Measurements from ENCODE around the gene APOLD1. TPM values are rescaled to one million over a fixed set of nuclear protein-coding genes. Genes with fewer than 3 reads are reported as not detected.

The APOLD1 gene
- total and polyA plus RNA-seq, 2 of the 8 experiments (the other 6 are each of a cell fraction or from before 2014, with no cell fraction given) = 0.12 to 0.71 TPM

GRCh38 chr12:12819221-12819620 lies 33.8 kb downstream of the APOLD1 start:
- no peak overlapping the region for H3K18ac ChIP-seq (ENCODE audit: extremely low read depth, low read length)
- H3K79me2 ChIP-seq (ENCODE audit: control insufficient read depth in 1 of 2, insufficient read depth in 2 of 2, low read length in 2 of 2) = peaks cover 3 to 54% of the 10 kb centered on the region in 2 experiments; a peak in 3 of 4 replicates
- POLR2A ChIA-PET (ENCODE audit: partially characterized antibody) = interaction anchor here (1.2 kb wide), 1 partner anchor 14 kb away, joined by 3 read pairs; no protein-coding TSS in a partner anchor
- H3K4me3 ChIP-seq (ENCODE audit: extremely low read depth in 1 of 4, insufficient read depth in 2 of 4, low read depth in 3 of 4, low read length in 4 of 4) = no peak overlapping the region
- no peak overlapping the region for H4K91ac ChIP-seq (replicated peaks; ENCODE audit: insufficient read length, low read length)
- H3K14ac ChIP-seq (ENCODE audit: insufficient read length) = no peak overlapping the region
- no peak overlapping the region for H4K8ac ChIP-seq (ENCODE audit: extremely low read depth, insufficient read depth, low read length)
- no peak overlapping the region for H2BK120ac ChIP-seq (replicated peaks; ENCODE audit: low read depth, low read length)
- WGBS, 2 experiments (ENCODE audit: extremely low coverage in 1 of 2, insufficient coverage in 1 of 2, insufficient read length in 1 of 2, insufficient replicate concordance in 2 of 2, low coverage in 1 of 2, low lambda C conversion rate in 2 of 2, missing lambda C conversion rate in 1 of 2) = 90% methylated on average over 2 of the region's 2 CpGs; no CpG with 5 or more reads in 1 of the 2 experiments
- H3K4me1 ChIP-seq (replicated peaks in 1 of 4; ENCODE audit: control insufficient read depth in 3 of 4, insufficient read depth in 4 of 4, low read length in 3 of 4) = no peaks in the 10 kb centered on the region
- H3K27ac ChIP-seq (ENCODE audit: low read depth, low read length) = no peak overlapping the region
- DNase-seq (ENCODE audit: low read depth in 1 of 2, low spot score in 2 of 2) (no peak), FAIRE-seq (no peak)
- H3K4ac ChIP-seq (replicated peaks; ENCODE audit: insufficient read length, low read depth, low read length) = no peak overlapping the region
- no peak overlapping the region for H2BK15ac ChIP-seq (ENCODE audit: low read length)
- no peak overlapping the region for H2BK20ac ChIP-seq (ENCODE audit: low read length)
- no peak overlapping the region for H2BK5ac ChIP-seq (ENCODE audit: low read depth, low read length)
- TF ChIP-seq TCF12 (IDR thresholded peaks at IDR 0.05; ENCODE audit: low read depth, low read length) (no peak), KDM5A (IDR thresholded peaks at IDR 0.05; ENCODE audit: low read length) (no peak), GABPA (IDR thresholded peaks at IDR 0.05; ENCODE audit: borderline replicate concordance, insufficient read depth, low read length) (no peak), YY1 (IDR thresholded peaks at IDR 0.05; ENCODE audit: low read depth, low read length) (no peak), KDM4A (IDR thresholded peaks at IDR 0.05; ENCODE audit: low read depth, low read length, severe bottlenecking) (no peak), RFX5 (IDR thresholded peaks at IDR 0.05; ENCODE audit: borderline replicate concordance, low read depth, low read length) (no peak), CTBP2 (IDR thresholded peaks at IDR 0.05; ENCODE audit: borderline replicate concordance, insufficient read depth, insufficient read length, low read length) (no peak), CHD1 (IDR thresholded peaks at IDR 0.05; ENCODE audit: low read depth, low read length) (no peak), GTF2F1 (IDR thresholded peaks at IDR 0.05; ENCODE audit: borderline replicate concordance, low read depth, low read length) (no peak), CBX8 (IDR thresholded peaks at IDR 0.05; ENCODE audit: borderline replicate concordance, low read depth, low read length) (no peak), ASH2L (IDR thresholded peaks at IDR 0.05; ENCODE audit: low read length) (no peak), CEBPB (IDR thresholded peaks at IDR 0.05; ENCODE audit: low read depth, low read length) (no peak), ZNF274 (IDR thresholded peaks at IDR 0.05; ENCODE audit: borderline replicate concordance, extremely low read depth, low read length) (no peak), SIN3A (conservative IDR thresholded peaks at IDR 0.05 in 1 of 2, IDR thresholded peaks at IDR 0.05 in 1 of 2; ENCODE audit: low read depth in 1 of 2, low read length in 2 of 2) (no peak), SIRT6 (IDR thresholded peaks at IDR 0.05; ENCODE audit: low read length) (no peak)
- H3K4me2 ChIP-seq (ENCODE audit: insufficient read depth in 1 of 2, low read depth in 2 of 2, low read length in 2 of 2) = no peak overlapping the region
- no peak overlapping the region for H3K9ac ChIP-seq (replicated peaks in 1 of 4; ENCODE audit: extremely low read depth in 1 of 4, low read depth in 3 of 4, low read length in 3 of 4)
- H3K27me3 ChIP-seq (replicated peaks in 1 of 4; ENCODE audit: control insufficient read depth in 3 of 4, extremely low read depth in 1 of 4, insufficient read depth in 3 of 4, low read length in 3 of 4) = no peaks in the 10 kb centered on the region
- peaks cover 16 to 38% (median 27%) of the 10 kb centered on the region in 4 experiments for H3K36me3 ChIP-seq (ENCODE audit: control insufficient read depth in 2 of 4, insufficient read depth in 4 of 4, low read length in 3 of 4)
- no peak overlapping the region for H2BK12ac ChIP-seq (ENCODE audit: low read depth, low read length)
- CTCF ChIA-PET (ENCODE audit: partially characterized antibody) = interaction anchor here (1.2 kb wide), 1 partner anchor 82 kb away, joined by 6 read pairs; no protein-coding TSS in a partner anchor
- H3K79me1 ChIP-seq (ENCODE audit: low read depth, low read length) = no peaks in the 10 kb centered on the region; the same call in none of the 2 replicates
- no peak overlapping the region for H3K23ac ChIP-seq (ENCODE audit: insufficient read length)
- no peak overlapping the region for H2AK5ac ChIP-seq (ENCODE audit: low read depth, low read length)
- H3K56ac ChIP-seq (replicated peaks; ENCODE audit: insufficient read length, low read depth, low read length) = no peak overlapping the region
- H3K23me2 ChIP-seq (ENCODE audit: low read depth, low read length) = no peaks in the 10 kb centered on the region
- H3K9me3 ChIP-seq (ENCODE audit: insufficient read depth in 2 of 2, low read depth in 1 of 2, low read length in 1 of 2) = no peaks in the 10 kb centered on the region
- H4K20me1 ChIP-seq (replicated peaks in 1 of 2; ENCODE audit: control insufficient read depth in 1 of 2, insufficient read depth in 2 of 2, low read length in 2 of 2) = peaks cover 0 to 3% of the 10 kb centered on the region in 2 experiments
- H2AFZ ChIP-seq (ENCODE audit: low read length) = no peak overlapping the region
- no peak overlapping the region for H4K5ac ChIP-seq (ENCODE audit: insufficient read length, low read depth, low read length)

Measured in H1 (cell line).